B cell (primary cell): ENCODE results near the gene GATAD2B. TPM values are rescaled to one million over a fixed set of nuclear protein-coding genes. Genes with fewer than 3 reads are reported as not detected.

ENCODE experiments used
- ATAC-seq: fragments of 200-7000 bp; cut with Tn5 transposase; one replicate; pipeline ENCODE4 v1.10.0; 2021; ENCODE audit warnings: low read depth, mild to moderate bottlenecking, moderate number of reproducible peaks, moderate library complexity
- CTCF ChIA-PET: fragments of 350-600 bp; sonication (Branson Sonifier 250); formaldehyde crosslinking; loops from one replicate; lab custom pipeline; 2021; ENCODE audit warnings: antibody characterized with exemption, inconsistent platforms; lab: Charles Lee
- POLR2A ChIA-PET: fragments of 350-600 bp; sonication (Branson Sonifier 250); formaldehyde crosslinking; loops from one replicate; lab custom pipeline; 2021; ENCODE audit warnings: antibody characterized with exemption; lab: Charles Lee
- DNase-seq: peaks from one replicate; pipeline ENCODE4 v3.0.0; 2013
- H2AFZ ChIP-seq: 2 replicates; pipeline ENCODE4 v1.6.1; 2012; ENCODE audit warnings: mild to moderate bottlenecking, low read depth, low read length; ENCODE audit not compliant: insufficient read depth, poor library complexity, severe bottlenecking
- H3K27ac ChIP-seq, 2 donors: 1 replicate in 1 of 2; 2 replicates in 1 of 2; pipeline ENCODE4 v1.5.1; 2012 to 2013; ENCODE audit warnings: low read length in 2 of 2, mild to moderate bottlenecking in 2 of 2, moderate library complexity in 1 of 2
- H3K27me3 ChIP-seq, 4 experiments: fragments of 200-600 bp in 1 of 4; sonication (generic) in 1 of 4; replicated peaks in 1 of 4; 1 replicate in 2 of 4; 2 replicates in 2 of 4; pipeline versions ENCODE4 v1.6.1 to v1.7.0; 2013 to 2016; ENCODE audit warnings: low read length in 3 of 4, mild to moderate bottlenecking in 2 of 4, mixed read lengths in 1 of 4, moderate library complexity in 1 of 4; ENCODE audit not compliant: insufficient read depth in 4 of 4, control insufficient read depth in 3 of 4; ENCODE audit errors: control extremely low read depth in 1 of 4
- H3K36me3 ChIP-seq, 2 experiments: replicated peaks in 1 of 2; 1 replicate in 1 of 2; 2 replicates in 1 of 2; pipeline versions ENCODE4 v1.6.1 to v1.7.1; 2013; ENCODE audit warnings: low read length in 1 of 2; ENCODE audit not compliant: insufficient read depth in 2 of 2, control insufficient read depth in 1 of 2; ENCODE audit errors: control extremely low read depth in 1 of 2, extremely low read depth in 1 of 2
- H3K4me1 ChIP-seq, 2 donors: fragments of 200-600 bp in 1 of 2; sonication (generic) in 1 of 2; 1 replicate in 1 of 2; 2 replicates in 1 of 2; pipeline versions ENCODE4 v1.5.1 to v1.6.1; 2013 to 2017; ENCODE audit warnings: low read length in 2 of 2; ENCODE audit not compliant: control insufficient read depth in 2 of 2, insufficient read depth in 2 of 2
- H3K4me2 ChIP-seq: replicated peaks from 2 replicates; pipeline ENCODE3; 2012; ENCODE audit warnings: mild to moderate bottlenecking, low read depth, low read length; ENCODE audit not compliant: poor library complexity, severe bottlenecking
- H3K4me3 ChIP-seq, 5 experiments: fragments of 200-600 bp in 1 of 5; sonication (generic) in 1 of 5; 1 replicate in 3 of 5; 2 replicates in 2 of 5; pipeline versions ENCODE4 v1.5.1 to v1.7.0; 2011 to 2016; ENCODE audit warnings: low read length in 4 of 5, mild to moderate bottlenecking in 4 of 5, low read depth in 2 of 5, control low read depth in 1 of 5, moderate library complexity in 1 of 5; ENCODE audit not compliant: insufficient read depth in 1 of 5; ENCODE audit errors: control extremely low read depth in 1 of 5, extremely low read depth in 1 of 5
- H3K79me2 ChIP-seq: fragments of 200-600 bp; sonication (generic); one replicate; pipeline ENCODE4 v1.6.0; 2016; ENCODE audit warnings: low read length; ENCODE audit not compliant: control insufficient read depth, insufficient read depth
- H3K9ac ChIP-seq: fragments of 200-600 bp; sonication (generic); 2 replicates; pipeline ENCODE4 v1.6.1; 2017; ENCODE audit warnings: mild to moderate bottlenecking, low read length, moderate library complexity
- H3K9me3 ChIP-seq, 3 donors: one replicate each; pipeline versions ENCODE4 v1.6.1 to v1.7.1; 2013; ENCODE audit warnings: low read length in 2 of 3; ENCODE audit not compliant: control insufficient read depth in 2 of 3, insufficient read depth in 1 of 3; ENCODE audit errors: control extremely low read depth in 1 of 3
- H4K20me1 ChIP-seq: 2 replicates; pipeline ENCODE4 v1.6.0; 2012; ENCODE audit warnings: mild to moderate bottlenecking, low read length; ENCODE audit not compliant: insufficient read depth, control insufficient read depth, poor library complexity, severe bottlenecking
- H3K27ac Mint-ChIP-seq: one replicate; pipeline ENCODE4 v1.8.0; 2021; ENCODE audit warnings: mixed read lengths
- H3K27me3 Mint-ChIP-seq: one replicate; pipeline ENCODE4 v1.8.0; 2021; ENCODE audit warnings: mixed read lengths
- H3K4me1 Mint-ChIP-seq: one replicate; pipeline ENCODE4 v1.8.0; 2021; ENCODE audit warnings: mixed read lengths
- H3K4me3 Mint-ChIP-seq: one replicate; pipeline ENCODE4 v1.8.0; 2021; ENCODE audit warnings: mixed read lengths
- H3K9me3 Mint-ChIP-seq: one replicate; pipeline ENCODE4 v1.8.0; 2022; ENCODE audit warnings: mixed read lengths; ENCODE audit not compliant: insufficient read depth
- EZH2 ChIP-seq: IDR thresholded peaks from 2 replicates; pipeline ENCODE4 v1.6.1; 2012; ENCODE audit warnings: borderline replicate concordance, low read depth, mild to moderate bottlenecking, moderate library complexity, low read length; ENCODE audit not compliant: insufficient read depth, poor library complexity, severe bottlenecking
- WGBS: methylation state at CpG from one replicate; pipeline ENCODE4 v1.1.5; 2013; ENCODE audit warnings: missing lambda C conversion rate; ENCODE audit not compliant: insufficient coverage; 5-methylcytosine and 5-hydroxymethylcytosine counted together
- intact Hi-C: fragments of 100-400 bp; cut with micrococcal nuclease; formaldehyde crosslinking; loops from one replicate; pipeline ENCODE4 v1.10.0; 2022
- polyA plus RNA-seq: library from polyadenylated mRNA; depleted of rRNA; stranded (reverse); fragments of >200 nt; gene quantifications from 2 replicates; pipeline ENCODE4 v1.2.3, GENCODE V29; 2012
- total RNA-seq, 2 donors: library from RNA; stranded (reverse); fragments of 120-200 nt in 1 of 2; gene quantifications; 1 replicate in 1 of 2; 2 replicates in 1 of 2; pipeline versions ENCODE4 v1.2.3 to v1.2.4, GENCODE V29; 2013 to 2022
- TF ChIP-seq, protein P1 (sequence below): fragments of 200-600 bp; IDR thresholded peaks from one replicate; pipeline ENCODE4 v1.8.0; 2022; ENCODE audit warnings: antibody characterized with exemption, mild to moderate bottlenecking

The GATAD2B gene
- total and polyA plus RNA-seq, 2 donors (not counting 1 experiment from before 2014, with no cell fraction given): 16.7 to 105 TPM

DNA sequence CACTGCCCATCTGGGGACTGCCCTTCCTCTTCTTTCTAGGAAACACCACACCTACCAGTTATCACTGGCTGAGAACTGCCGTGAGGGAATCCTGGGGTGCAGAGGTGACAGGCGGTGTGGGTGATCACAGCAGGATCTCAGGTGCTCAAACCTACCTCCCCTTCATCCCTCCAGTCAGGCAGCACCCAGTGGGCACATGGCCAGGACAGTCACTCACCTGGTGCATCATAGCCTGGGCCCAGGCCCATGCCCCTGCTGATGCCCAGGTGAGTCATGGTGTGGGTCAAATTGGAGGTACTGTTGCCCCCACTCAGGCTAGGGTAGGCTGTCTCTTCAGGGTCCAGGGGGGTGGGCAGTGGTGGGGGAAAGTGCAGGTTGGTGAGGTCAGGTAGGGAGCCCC, 29.0 kb upstream of the GATAD2B start:
- Histone ChIP-seq H3K4me2 (no peak overlapping the region), H3K79me2 (peaks cover 69% of the 10 kb centered on the region), H4K20me1 (peaks cover 80% of the 10 kb centered on the region), H3K4me1 (peaks cover 32 to 42% of the 10 kb centered on the region in 2 donors), H3K9ac (no peak overlapping the region), H2AFZ (no peak overlapping the region), H3K36me3 (peaks cover 2 to 70% of the 10 kb centered on the region in 2 experiments), H3K4me3 (no peak overlapping the region), H3K27me3 (no peaks in the 10 kb centered on the region), H3K27ac (no peak overlapping the region), H3K9me3 (no peaks in the 10 kb centered on the region)
- TF ChIP-seq, protein P1, sequence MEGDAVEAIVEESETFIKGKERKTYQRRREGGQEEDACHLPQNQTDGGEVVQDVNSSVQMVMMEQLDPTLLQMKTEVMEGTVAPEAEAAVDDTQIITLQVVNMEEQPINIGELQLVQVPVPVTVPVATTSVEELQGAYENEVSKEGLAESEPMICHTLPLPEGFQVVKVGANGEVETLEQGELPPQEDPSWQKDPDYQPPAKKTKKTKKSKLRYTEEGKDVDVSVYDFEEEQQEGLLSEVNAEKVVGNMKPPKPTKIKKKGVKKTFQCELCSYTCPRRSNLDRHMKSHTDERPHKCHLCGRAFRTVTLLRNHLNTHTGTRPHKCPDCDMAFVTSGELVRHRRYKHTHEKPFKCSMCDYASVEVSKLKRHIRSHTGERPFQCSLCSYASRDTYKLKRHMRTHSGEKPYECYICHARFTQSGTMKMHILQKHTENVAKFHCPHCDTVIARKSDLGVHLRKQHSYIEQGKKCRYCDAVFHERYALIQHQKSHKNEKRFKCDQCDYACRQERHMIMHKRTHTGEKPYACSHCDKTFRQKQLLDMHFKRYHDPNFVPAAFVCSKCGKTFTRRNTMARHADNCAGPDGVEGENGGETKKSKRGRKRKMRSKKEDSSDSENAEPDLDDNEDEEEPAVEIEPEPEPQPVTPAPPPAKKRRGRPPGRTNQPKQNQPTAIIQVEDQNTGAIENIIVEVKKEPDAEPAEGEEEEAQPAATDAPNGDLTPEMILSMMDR: no peak
- TF ChIP-seq EZH2: no peak
- ATAC-seq (no peak), DNase-seq (no peak)
- ChIA-PET POLR2A (no interaction called here), CTCF (no interaction called here)
- intact Hi-C loops: no loop called here
- Mint-ChIP-seq H3K27ac (peak overlapping the region; percentile 71), H3K4me1 (peaks cover 56% of the 10 kb centered on the region), H3K9me3 (no peaks in the 10 kb centered on the region), H3K27me3 (no peaks in the 10 kb centered on the region), H3K4me3 (no peak overlapping the region)
- WGBS: no CpG with 5 or more reads among the region's 2 CpGs

DNA sequence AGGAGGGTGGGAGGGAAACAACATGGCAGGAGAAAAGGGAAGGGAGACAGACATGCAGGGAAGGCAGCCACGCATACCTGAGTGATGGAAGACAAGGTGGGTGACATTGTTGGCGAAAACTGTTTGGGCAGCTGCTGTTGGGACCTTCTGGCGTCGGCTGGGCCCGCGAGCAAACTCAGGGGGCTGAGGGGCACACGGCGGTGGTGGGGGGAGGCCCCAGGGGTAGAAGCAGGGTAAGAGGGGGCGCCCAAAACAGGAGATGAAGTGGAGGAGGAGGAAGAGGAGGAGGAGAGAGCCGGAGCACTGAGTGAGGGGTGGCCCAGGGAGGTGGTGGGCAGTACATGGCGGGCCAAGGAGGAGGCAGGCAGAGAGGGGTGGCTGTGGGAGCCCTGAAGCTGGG, 28.4 kb upstream of the GATAD2B start:
- Histone ChIP-seq H3K27ac (peak overlapping the region in 1 of 2 donors; percentile 60), H3K27me3 (no peaks in the 10 kb centered on the region), H3K9me3 (no peaks in the 10 kb centered on the region), H3K4me2 (no peak overlapping the region), H4K20me1 (peaks cover 74% of the 10 kb centered on the region), H3K79me2 (peaks cover 63% of the 10 kb centered on the region), H3K9ac (no peak overlapping the region), H3K4me1 (peaks cover 28 to 38% of the 10 kb centered on the region in 2 donors), H3K4me3 (no peak overlapping the region), H2AFZ (no peak overlapping the region), H3K36me3 (peaks cover 2 to 70% of the 10 kb centered on the region in 2 experiments)
- no peaks in the 10 kb centered on the region for H3K9me3 Mint-ChIP-seq
- H3K27me3 Mint-ChIP-seq: no peaks in the 10 kb centered on the region
- peaks cover 52% of the 10 kb centered on the region for H3K4me1 Mint-ChIP-seq
- no peak for ATAC-seq
- POLR2A ChIA-PET: no interaction called here
- CTCF ChIA-PET: interaction anchor here (1.5 kb wide), 1 partner anchor 35 kb away, joined by 4 read pairs; the partner anchor contains the start of gene RAB13
- intact Hi-C loops: no loop called here
- peak overlapping the region; percentile 10 for H3K27ac Mint-ChIP-seq
- WGBS: 87% methylated on average over 11 of the region's 11 CpGs
- H3K4me3 Mint-ChIP-seq: no peak overlapping the region
- no peak for TF ChIP-seq EZH2
- TF ChIP-seq, protein P1: no peak
- no peak for DNase-seq
